T-helper 22 cell (primary cell): ENCODE data around the gene FAM72D.
"Not testable (repeated sequence)": the region's sequence is repeated elsewhere in the genome, so short reads cannot be mapped to it uniquely, and the experiment has no call there.

Source experiments
- DNase-seq: peaks from one replicate; pipeline ENCODE4 v3.0.0-alpha.2; 2020; ENCODE audit warnings: low read depth

FAM72D gene

DNA sequence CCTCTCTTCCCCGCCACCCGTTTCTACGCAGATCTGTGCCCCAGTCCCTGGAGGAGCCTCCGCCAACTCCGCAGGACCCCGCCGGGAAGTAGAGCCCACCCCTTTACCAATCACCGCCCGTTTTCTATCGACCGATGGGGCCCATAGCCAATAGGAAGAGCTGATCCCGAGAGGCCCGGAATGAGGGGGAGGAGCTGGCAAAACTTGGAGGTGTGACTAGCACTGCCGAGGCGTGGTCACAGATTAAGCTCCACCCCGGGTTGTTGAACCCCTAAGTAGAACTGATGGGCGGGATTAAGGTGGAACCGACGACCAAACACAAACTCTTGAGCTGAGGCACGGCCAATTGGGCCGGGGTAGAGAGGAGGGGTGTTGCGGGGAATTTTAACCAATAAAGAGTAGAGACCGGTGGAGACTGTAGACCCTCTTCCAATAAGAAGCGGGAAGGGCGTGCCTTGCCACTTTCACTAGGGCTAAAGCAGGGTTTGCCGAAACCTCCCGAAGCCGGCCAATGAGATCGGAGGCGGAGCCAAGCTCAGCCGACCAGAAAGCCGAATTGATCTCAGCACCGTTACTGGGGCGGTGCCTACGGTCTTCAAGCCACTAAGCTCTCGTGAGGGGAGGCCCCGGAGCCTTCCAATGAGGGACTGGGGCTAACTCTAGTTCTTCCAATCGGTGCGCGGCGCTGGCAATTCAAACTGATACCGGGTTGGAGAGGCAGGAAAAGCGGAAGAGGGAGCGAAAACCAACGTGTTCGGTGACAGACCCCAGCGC lies at the start of gene FAM72D, which contains the start of gene SRGAP2B:
Gene FAM72D, plus strand, starts transcription at position 691 of the 774 bp plus-strand sequence. CDS start 874 bp downstream, outside the sequence.
Gene SRGAP2B, minus strand, starts transcription at position 45 of the 774 bp plus-strand sequence. CDS start 2,427 bp downstream, outside the sequence.
- DNase-seq = not testable (repeated sequence)

DNA sequence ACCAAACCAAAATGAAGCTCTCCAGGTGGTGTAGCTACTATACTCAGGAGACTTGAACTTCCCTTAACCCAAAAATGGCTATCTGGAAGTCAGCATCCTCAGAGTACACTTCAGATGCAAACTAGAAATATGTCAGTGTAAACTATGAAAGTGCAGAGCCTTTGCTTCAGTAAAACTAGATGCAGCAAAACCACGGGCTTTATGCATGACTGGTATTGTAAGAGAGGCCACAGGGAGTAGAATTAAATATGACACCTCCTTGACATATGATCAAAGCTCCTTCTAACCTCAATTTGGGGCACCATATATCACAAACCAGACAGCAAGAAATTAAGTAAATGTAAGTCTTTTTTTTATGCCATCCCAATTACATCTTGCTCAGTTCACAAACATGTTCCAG lies 48.2 kb upstream of the FAM72D start:
- DNase-seq = not testable (repeated sequence)

DNA sequence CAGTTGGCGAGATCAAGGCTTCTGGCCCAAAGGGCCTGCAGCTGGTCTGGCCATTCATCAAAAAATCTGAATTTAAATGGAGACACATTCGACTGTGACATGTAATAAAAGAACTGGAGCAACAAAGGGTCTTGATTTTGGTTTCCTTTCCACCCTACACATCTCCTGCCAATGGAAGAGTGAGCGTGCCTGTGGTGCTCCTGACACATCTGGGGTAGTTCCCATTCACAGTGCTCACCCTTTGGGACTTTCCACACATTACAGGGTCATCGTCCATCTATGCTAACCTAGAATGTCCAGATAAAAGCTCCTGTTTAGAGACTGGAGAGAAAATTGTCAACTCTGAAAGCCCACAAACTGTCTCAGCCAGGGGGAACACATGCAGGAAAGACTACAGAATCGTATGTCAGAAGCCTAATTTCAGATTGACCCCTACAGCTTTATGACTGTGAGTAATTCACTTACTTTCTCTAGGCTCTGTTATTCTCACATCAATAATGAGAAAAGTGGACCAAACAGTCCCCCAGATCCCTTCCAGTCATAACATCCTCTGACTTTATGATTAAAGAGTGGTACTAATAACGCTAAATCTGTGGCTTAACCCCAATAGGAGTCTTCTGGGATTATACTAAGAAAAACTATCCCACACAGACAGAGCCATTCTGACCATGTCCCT lies 47.5 kb upstream of the FAM72D start:
- DNase-seq = not testable (repeated sequence)

DNA sequence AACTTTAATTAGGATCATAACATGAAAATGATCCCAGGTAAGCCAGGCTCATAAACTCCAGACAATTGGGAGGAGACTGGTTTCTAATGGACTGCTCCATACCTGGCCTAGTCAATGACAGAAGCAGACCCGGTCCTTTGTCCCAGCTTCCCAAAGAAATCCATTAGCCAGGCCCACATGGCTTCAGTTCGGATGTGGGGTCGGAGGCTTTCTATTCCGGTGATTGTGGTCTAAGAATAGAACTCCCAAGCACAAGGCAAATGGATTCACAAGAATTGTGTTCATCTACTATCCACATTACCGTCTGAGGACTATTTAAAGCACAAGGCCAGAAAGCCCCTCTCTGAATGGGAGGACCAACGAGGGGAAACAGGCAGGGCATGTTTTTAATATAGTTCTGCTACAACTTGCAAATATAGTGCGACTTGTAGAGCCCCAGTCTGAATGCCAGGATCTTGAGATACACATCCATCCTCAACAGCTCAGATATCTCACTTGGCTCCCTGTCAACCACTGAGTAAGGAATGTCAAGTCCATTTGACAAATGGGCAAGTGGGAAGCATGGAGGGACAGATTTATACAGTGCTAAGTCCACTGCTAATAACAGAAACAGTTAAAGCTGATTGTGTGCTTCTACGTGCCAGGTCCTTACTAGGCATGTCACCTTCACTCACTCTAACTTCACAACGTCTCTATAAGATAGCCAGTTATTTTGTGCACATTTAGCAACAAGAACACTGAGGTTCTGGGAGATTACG lies 43.6 kb upstream of the FAM72D start:
- DNase-seq = not testable (repeated sequence)

DNA sequence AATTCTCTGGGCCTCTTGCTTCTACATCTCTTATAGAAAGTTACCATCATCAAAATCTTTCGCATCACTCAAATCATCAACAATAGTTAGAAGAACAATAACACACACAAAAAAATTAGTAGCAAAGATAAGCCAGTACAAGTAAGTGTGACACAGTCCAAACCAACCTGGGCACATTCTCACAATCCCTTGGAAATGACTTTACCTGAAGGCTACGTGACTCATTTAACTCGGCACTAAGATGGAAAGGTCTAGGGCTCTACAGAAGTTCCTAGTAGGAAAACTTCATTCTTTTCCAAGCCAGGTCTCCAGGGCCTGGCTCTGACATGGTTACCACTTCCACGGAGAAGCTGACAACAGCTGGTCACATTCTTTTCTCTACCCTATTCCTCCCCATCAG lies 42.3 kb upstream of the FAM72D start:
- DNase-seq = not testable (repeated sequence)

DNA sequence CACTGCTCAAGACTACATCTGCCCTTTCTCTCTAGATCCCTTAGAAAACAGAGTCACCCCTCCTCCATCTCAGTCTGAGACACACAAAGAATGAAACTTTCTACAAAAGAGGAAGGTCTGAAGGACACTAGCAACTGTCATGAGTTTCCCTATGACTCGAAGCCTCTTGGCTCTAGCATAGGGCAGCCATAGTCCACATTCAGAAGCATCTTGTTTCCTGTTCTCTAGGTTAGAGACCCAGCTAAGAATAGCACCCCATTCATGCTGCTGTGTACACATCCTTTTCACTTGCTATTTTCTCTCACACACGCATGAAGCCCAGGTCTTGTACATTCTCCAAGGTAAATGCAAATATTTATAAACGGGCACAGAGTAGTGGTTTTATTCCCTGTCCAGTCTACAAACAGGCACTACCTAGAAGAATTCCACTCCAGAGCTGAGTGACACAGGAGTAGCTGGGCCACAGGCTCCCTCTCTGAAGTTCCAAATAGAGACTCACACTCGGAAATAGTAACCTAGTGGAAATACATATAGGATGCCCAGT lies 40.5 kb upstream of the FAM72D start:
- DNase-seq = not testable (repeated sequence)

DNA sequence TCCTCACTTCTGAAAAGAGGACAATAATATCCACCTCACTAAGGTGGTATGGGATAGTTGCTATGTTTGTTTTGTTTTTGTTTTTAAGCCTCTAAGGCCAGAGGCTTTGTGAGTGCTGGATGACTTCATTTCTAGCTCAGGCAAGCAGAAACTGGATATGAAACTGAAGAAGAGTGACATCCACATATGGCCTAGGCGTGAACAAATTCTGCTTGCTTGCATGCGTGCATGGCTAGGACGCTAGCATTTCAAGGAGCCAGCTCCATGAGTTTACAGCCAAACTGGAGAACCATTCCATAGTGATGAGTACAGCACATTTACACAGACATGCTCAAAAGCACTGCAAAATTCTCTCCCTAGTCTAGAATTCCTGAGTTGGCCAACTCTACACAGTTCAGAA lies 37.6 kb upstream of the FAM72D start:
- DNase-seq = not testable (repeated sequence)

DNA sequence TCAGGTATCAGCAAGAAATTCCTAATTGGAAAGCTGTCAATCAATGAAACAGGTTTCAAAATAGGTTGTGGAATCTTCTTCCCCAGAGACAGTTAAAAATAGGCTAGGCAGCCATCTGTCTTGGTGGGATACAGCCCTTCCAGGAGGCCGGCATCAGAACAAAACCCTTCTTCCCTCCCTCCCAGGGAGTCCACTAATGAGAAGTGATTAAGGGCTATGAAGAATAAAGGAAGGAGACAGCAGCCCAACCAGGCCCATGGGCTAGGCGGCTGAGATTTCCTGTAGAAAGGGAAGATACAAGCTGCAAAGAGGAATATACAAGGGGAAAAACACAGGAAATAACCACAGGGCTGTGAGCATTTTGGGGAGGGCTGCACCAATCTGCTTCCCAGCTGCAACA lies 32.5 kb upstream of the FAM72D start:
- DNase-seq = not testable (repeated sequence)

DNA sequence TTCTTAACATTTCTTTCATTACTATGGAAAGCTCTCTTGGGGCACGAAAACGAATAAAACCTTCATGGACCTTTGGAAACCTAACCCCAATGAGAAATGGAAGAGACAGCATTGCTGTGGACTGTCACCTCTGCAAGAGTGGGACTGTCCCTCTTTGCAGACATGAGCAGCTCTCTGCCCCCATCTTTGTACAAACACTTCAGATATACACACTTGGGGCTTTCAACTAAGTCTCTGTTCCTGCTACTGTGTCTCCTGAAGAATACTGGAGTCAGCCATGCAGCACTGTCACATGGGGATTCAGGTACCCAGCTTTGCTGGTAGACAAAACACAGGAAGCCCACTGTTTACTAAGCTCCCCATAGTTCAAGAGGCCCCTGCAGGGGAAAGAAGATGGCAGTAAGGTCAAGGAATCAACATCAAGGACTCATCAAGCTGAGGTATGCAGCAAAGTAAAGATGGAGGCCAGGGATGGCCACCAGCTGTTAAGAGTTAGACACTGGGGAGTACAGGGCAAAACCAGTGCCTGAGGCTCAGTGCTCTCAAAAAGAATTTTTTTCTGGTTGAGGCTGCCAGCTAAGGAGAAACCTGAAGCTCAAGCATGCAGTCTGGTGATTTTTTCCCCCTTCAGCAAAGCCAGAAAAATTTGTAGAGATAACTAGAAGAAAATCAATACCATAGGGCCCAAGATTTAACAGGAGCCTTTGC lies 31.7 kb upstream of the FAM72D start:
- DNase-seq = not testable (repeated sequence)

DNA sequence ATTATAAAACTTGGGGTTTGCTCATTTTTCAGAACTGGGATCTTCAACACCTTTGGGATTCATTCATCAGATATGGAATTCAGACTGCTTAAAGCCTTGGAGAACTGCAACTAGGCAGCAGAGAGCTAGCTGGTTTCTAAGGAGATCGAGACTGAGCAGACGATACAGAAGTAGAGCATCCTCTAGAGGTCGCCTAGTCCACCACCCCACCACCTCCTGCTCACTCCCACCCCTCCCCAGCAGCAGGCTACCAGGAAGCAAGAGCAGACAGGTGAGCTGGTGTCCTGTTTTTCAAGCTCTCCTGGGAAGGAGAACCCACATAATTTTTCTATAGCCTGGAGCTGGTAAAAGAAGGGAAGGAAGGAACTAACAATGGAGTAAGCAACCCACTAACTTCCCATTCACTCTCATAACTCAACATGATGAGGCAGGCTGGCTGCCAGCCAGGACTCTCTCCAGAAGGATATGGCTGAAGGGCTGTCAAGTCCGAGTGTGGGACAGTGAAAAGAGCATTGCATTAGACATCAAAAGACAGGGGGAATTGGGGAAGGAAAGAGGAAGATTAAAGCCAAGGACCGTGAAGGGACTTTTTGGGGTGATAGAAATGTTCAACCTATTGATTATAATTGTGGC lies 30.5 kb upstream of the FAM72D start:
- DNase-seq = not testable (repeated sequence)

DNA sequence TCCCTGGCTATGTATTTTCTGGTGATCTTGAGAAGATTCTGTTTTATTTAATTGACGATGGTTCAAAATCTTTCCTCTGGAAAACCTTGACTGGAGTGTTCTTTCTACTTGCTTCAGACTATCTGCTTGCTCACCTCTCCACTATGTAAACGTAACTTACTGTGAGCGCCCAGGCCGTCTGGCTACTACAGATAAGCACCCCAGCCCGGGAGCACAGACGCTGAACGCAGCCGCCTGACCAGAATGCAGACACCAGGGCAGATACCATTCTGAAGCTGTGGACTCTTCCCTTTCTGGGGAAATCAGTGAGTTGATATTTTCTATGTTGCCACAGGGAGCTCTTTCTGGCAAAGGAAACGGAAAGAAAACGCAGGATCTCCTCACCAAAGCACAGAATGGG lies 29.3 kb upstream of the FAM72D start:
- DNase-seq = not testable (repeated sequence)

DNA sequence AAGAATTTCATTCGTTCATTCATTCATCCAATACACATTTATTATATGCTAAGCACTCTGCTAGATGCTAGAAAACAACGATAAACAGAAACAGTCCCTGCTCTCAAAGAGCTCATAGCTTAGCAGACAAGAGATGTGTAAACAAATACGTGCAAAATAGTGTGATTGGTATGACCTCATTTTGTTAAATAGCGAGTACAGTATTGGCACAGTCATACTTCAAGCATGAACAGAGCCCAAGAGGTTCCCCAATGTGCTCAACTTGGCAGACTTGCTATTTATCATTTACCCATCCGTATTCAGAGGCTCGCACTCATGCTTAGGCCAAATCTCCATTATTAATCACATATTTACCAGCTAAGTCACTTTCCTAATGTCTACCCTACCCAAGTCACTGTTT lies 24.2 kb upstream of the FAM72D start:
- not testable (repeated sequence) for DNase-seq

DNA sequence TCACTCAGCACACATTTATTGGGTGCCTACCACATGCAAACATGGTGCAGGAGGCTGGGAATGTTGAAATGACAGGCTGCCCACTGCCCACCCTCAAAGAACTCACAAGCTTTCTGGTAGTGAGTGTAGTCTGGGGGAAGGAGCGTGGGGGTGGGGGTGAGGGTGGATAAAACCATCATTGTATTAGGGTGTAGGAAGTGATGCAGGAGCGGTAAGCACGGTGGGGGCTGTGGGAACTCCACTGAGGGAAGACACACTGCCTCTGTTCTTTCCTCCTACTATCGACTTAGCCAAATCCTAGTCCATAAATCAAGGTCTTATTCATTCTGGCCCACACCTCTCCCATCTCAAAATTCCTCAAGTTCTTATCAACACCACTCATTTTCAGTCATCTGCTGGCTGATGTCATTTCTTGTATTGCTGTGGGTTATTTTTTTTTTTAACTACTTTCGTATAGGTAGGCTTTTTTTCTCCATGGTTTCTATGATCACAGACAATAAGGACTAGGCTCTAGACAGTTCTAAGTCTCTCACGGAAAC lies 21.7 kb upstream of the FAM72D start:
- not testable (repeated sequence) for DNase-seq

DNA sequence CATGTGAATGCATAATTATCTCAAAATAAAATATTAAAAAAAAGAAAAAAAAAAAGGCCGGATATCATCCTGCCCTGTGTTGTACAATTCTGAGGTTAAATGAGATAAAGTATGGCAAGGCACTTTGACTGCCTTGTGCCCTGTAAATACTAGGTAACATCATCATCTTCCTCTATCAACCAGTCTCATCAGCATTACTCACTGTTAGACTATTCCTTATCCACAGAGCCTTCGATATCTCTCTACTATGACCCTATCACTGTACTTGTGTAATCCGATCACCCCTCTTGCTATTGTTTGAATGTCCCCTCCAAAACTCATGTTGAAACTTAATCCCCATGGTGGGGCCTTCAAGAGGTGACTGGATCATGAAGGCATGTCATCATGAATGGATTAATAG lies 18.9 kb upstream of the FAM72D start:
- not testable (repeated sequence) for DNase-seq

DNA sequence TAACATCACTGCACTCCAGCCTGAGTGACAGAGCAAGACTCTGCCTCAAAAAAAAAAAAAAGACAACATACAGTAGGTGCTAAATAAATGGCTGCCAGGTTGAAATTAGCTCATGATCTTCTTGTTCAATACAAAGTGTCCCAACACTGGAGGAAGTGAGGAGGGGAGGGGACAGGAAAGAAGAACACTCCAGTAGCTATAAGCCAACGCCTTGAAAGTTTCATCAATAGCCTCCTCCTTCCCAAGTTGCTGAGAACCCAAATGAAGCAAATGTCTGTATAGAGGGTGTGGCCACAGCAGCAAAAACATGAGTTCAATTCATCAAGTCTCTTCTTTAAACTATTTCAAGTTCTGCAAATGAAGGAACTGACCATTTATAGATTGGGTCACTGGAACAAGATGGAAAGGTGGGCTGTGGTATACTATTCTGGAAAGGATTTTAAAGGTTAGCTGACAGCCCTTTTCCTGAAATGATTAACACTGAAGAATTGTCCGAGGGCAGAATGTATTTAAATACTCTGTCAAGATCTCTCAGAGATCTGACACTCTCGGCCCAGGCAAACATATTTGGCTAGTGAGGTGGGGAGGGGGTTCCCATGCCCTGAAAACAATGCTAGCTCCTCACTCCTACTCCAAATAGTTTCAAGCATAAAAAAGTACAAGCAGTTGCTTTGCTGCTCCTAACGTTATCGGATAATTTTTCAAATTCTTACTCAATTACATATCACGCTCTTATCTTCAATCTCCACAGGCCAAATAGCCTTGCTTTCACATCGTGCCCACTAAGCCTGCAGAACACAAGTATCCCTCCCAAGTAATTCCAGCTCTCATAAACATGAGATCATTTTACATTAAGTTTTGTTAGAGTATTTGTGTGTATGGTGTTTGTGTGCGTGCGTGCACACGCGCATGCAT lies 17.6 kb upstream of the FAM72D start:
- DNase-seq = not testable (repeated sequence)

DNA sequence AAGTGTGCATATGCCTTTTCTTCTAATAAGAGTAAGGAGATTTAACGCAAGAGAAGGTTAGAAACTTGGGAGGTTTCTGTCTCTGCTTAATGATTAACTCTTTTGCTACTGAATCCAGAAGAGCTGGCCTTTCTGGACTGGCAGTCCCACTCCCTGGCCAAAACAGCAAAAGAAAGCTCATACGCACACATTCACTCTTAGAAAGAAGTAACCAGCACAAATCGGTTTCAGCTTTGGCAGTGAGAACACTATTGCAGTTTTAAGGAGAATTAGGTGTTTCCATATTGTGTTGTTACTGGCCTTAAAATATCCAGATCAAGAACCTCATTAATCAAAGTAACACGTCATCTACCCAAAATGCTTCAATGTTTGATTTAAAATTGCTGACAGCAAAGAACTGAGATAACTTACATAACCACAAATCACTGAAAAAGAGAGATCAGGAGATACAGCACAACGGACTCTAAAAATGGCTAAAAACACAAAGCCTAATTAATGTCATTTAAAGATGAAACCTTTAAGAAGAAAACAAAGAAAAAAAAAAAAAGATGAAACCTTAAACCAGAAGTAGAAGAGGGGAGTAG lies 16.9 kb upstream of the FAM72D start:
- not testable (repeated sequence) for DNase-seq

DNA sequence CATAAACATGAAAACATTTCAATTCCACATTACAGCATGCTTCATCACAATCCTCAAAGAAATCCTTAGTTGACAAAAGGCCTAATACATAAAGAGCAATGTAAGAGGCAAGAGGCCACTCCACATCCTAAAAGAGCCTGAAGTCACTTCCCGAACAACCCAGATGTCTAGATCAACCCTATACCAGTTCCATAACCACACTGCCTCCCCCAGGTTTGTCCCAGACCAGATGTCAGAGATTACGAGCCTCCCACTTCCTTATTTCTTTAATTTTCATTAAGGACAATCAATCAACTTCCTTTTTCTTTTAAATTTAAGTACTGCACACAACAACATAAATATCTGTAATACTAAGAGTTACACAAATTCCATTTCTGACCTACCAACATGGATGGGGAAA lies 16.0 kb upstream of the FAM72D start:
- DNase-seq = not testable (repeated sequence)

DNA sequence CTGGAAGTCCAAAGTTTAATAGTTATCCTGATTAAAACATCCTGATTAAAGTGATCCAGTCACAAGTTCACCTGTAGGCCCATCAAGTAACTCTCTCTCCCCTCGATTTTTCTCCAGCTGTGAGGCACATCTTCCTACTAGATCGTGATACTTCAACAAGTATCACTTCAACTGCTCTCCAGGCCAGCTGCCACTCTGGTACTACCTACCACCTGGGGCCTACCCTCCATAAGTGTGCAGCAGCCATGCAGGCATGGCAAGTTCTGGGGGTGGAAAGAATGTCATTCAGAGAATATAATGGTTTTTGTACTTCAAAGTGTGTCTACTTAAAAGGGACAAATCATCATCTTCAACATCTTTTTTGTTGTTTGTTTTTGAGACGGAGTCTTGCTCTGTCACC lies 15.6 kb upstream of the FAM72D start:
- DNase-seq = not testable (repeated sequence)
